B cell (primary cell): ENCODE measurements around the gene LZTS2. TPM values are rescaled to one million over a fixed set of nuclear protein-coding genes. Genes with fewer than 3 reads are reported as not detected.

Experiments used
- ATAC-seq: fragments of 200-7000 bp; cut with Tn5 transposase; one replicate; pipeline ENCODE4 v1.10.0; 2021; ENCODE audit warnings: low read depth, mild to moderate bottlenecking, moderate number of reproducible peaks, moderate library complexity
- CTCF ChIA-PET: fragments of 350-600 bp; sonication (Branson Sonifier 250); formaldehyde crosslinking; loops from one replicate; lab custom pipeline; 2021; ENCODE audit warnings: antibody characterized with exemption, inconsistent platforms; lab: Charles Lee
- POLR2A ChIA-PET: fragments of 350-600 bp; sonication (Branson Sonifier 250); formaldehyde crosslinking; loops from one replicate; lab custom pipeline; 2021; ENCODE audit warnings: antibody characterized with exemption; lab: Charles Lee
- DNase-seq: peaks from one replicate; pipeline ENCODE4 v3.0.0; 2013
- H2AFZ ChIP-seq: 2 replicates; pipeline ENCODE4 v1.6.1; 2012; ENCODE audit warnings: mild to moderate bottlenecking, low read depth, low read length; ENCODE audit not compliant: insufficient read depth, poor library complexity, severe bottlenecking
- H3K27ac ChIP-seq, 2 donors: 1 replicate in 1 of 2; 2 replicates in 1 of 2; pipeline ENCODE4 v1.5.1; 2012 to 2013; ENCODE audit warnings: low read length in 2 of 2, mild to moderate bottlenecking in 2 of 2, moderate library complexity in 1 of 2
- H3K27me3 ChIP-seq, 4 experiments: fragments of 200-600 bp in 1 of 4; sonication (generic) in 1 of 4; replicated peaks in 1 of 4; 1 replicate in 2 of 4; 2 replicates in 2 of 4; pipeline versions ENCODE4 v1.6.1 to v1.7.0; 2013 to 2016; ENCODE audit warnings: low read length in 3 of 4, mild to moderate bottlenecking in 2 of 4, mixed read lengths in 1 of 4, moderate library complexity in 1 of 4; ENCODE audit not compliant: insufficient read depth in 4 of 4, control insufficient read depth in 3 of 4; ENCODE audit errors: control extremely low read depth in 1 of 4
- H3K36me3 ChIP-seq, 2 experiments: replicated peaks in 1 of 2; 1 replicate in 1 of 2; 2 replicates in 1 of 2; pipeline versions ENCODE4 v1.6.1 to v1.7.1; 2013; ENCODE audit warnings: low read length in 1 of 2; ENCODE audit not compliant: insufficient read depth in 2 of 2, control insufficient read depth in 1 of 2; ENCODE audit errors: control extremely low read depth in 1 of 2, extremely low read depth in 1 of 2
- H3K4me1 ChIP-seq, 2 donors: fragments of 200-600 bp in 1 of 2; sonication (generic) in 1 of 2; 1 replicate in 1 of 2; 2 replicates in 1 of 2; pipeline versions ENCODE4 v1.5.1 to v1.6.1; 2013 to 2017; ENCODE audit warnings: low read length in 2 of 2; ENCODE audit not compliant: control insufficient read depth in 2 of 2, insufficient read depth in 2 of 2
- H3K4me2 ChIP-seq: replicated peaks from 2 replicates; pipeline ENCODE3; 2012; ENCODE audit warnings: mild to moderate bottlenecking, low read depth, low read length; ENCODE audit not compliant: poor library complexity, severe bottlenecking
- H3K4me3 ChIP-seq, 5 experiments: fragments of 200-600 bp in 1 of 5; sonication (generic) in 1 of 5; 1 replicate in 3 of 5; 2 replicates in 2 of 5; pipeline versions ENCODE4 v1.5.1 to v1.7.0; 2011 to 2016; ENCODE audit warnings: low read length in 4 of 5, mild to moderate bottlenecking in 4 of 5, low read depth in 2 of 5, control low read depth in 1 of 5, moderate library complexity in 1 of 5; ENCODE audit not compliant: insufficient read depth in 1 of 5; ENCODE audit errors: control extremely low read depth in 1 of 5, extremely low read depth in 1 of 5
- H3K79me2 ChIP-seq: fragments of 200-600 bp; sonication (generic); one replicate; pipeline ENCODE4 v1.6.0; 2016; ENCODE audit warnings: low read length; ENCODE audit not compliant: control insufficient read depth, insufficient read depth
- H3K9ac ChIP-seq: fragments of 200-600 bp; sonication (generic); 2 replicates; pipeline ENCODE4 v1.6.1; 2017; ENCODE audit warnings: mild to moderate bottlenecking, low read length, moderate library complexity
- H3K9me3 ChIP-seq, 3 donors: one replicate each; pipeline versions ENCODE4 v1.6.1 to v1.7.1; 2013; ENCODE audit warnings: low read length in 2 of 3; ENCODE audit not compliant: control insufficient read depth in 2 of 3, insufficient read depth in 1 of 3; ENCODE audit errors: control extremely low read depth in 1 of 3
- H4K20me1 ChIP-seq: 2 replicates; pipeline ENCODE4 v1.6.0; 2012; ENCODE audit warnings: mild to moderate bottlenecking, low read length; ENCODE audit not compliant: insufficient read depth, control insufficient read depth, poor library complexity, severe bottlenecking
- H3K27ac Mint-ChIP-seq: one replicate; pipeline ENCODE4 v1.8.0; 2021; ENCODE audit warnings: mixed read lengths
- H3K27me3 Mint-ChIP-seq: one replicate; pipeline ENCODE4 v1.8.0; 2021; ENCODE audit warnings: mixed read lengths
- H3K4me1 Mint-ChIP-seq: one replicate; pipeline ENCODE4 v1.8.0; 2021; ENCODE audit warnings: mixed read lengths
- H3K4me3 Mint-ChIP-seq: one replicate; pipeline ENCODE4 v1.8.0; 2021; ENCODE audit warnings: mixed read lengths
- H3K9me3 Mint-ChIP-seq: one replicate; pipeline ENCODE4 v1.8.0; 2022; ENCODE audit warnings: mixed read lengths; ENCODE audit not compliant: insufficient read depth
- CTCF ChIP-seq: fragments of 200-600 bp; IDR thresholded peaks from one replicate; pipeline ENCODE4 v1.8.0; 2022; ENCODE audit warnings: antibody characterized with exemption, mild to moderate bottlenecking
- EZH2 ChIP-seq: IDR thresholded peaks from 2 replicates; pipeline ENCODE4 v1.6.1; 2012; ENCODE audit warnings: borderline replicate concordance, low read depth, mild to moderate bottlenecking, moderate library complexity, low read length; ENCODE audit not compliant: insufficient read depth, poor library complexity, severe bottlenecking
- WGBS: methylation state at CpG from one replicate; pipeline ENCODE4 v1.1.5; 2013; ENCODE audit warnings: missing lambda C conversion rate; ENCODE audit not compliant: insufficient coverage; 5-methylcytosine and 5-hydroxymethylcytosine counted together
- intact Hi-C: fragments of 100-400 bp; cut with micrococcal nuclease; formaldehyde crosslinking; loops from one replicate; pipeline ENCODE4 v1.10.0; 2022
- polyA plus RNA-seq: library from polyadenylated mRNA; depleted of rRNA; stranded (reverse); fragments of >200 nt; gene quantifications from 2 replicates; pipeline ENCODE4 v1.2.3, GENCODE V29; 2012
- total RNA-seq, 2 donors: library from RNA; stranded (reverse); fragments of 120-200 nt in 1 of 2; gene quantifications; 1 replicate in 1 of 2; 2 replicates in 1 of 2; pipeline versions ENCODE4 v1.2.3 to v1.2.4, GENCODE V29; 2013 to 2022

LZTS2 gene
- total and polyA plus RNA-seq, 2 donors (not counting 1 experiment from before 2014, with no cell fraction given) = 23.2 to 36.9 TPM

- H2AFZ ChIP-seq = no peak overlapping the region
- intact Hi-C loops = loop anchor here (1.0 to 5.0 kb wide), 4 partner anchors 9 to 311 kb away; partner anchors contain the start of gene BTRC
- DNase-seq (peak; percentile 84), ATAC-seq (peak; percentile 81)
- Mint-ChIP-seq H3K27ac (peak overlapping the region; percentile 50), H3K9me3 (no peaks in the 10 kb centered on the region), H3K4me1 (peaks cover 17% of the 10 kb centered on the region), H3K27me3 (peaks cover 6% of the 10 kb centered on the region), H3K4me3 (peak overlapping the region; percentile 34)
- H3K4me2 ChIP-seq = no peak overlapping the region
- H3K27me3 ChIP-seq = peaks cover 0 to 8% (median 0%) of the 10 kb centered on the region in 4 experiments
- H3K4me1 ChIP-seq = peaks cover 6 to 15% of the 10 kb centered on the region in 2 donors
- TF ChIP-seq EZH2 (no peak), CTCF (peak; percentile 85)
- no peaks in the 10 kb centered on the region for H3K79me2 ChIP-seq
- H3K27ac ChIP-seq = no peak overlapping the region
- no peaks in the 10 kb centered on the region for H3K9me3 ChIP-seq
- peaks cover 0 to 13% of the 10 kb centered on the region in 2 experiments for H3K36me3 ChIP-seq
- no peak overlapping the region for H3K4me3 ChIP-seq
- H3K9ac ChIP-seq = no peak overlapping the region
- no peaks in the 10 kb centered on the region for H4K20me1 ChIP-seq
- CTCF ChIA-PET = interaction anchor here (0.6 to 7.8 kb wide), 19 partner anchors 11 to 1047 kb away, joined by 3 to 306 read pairs (median 4); partner anchors contain the start of genes KAZALD1, PDZD7 and SFXN3
- WGBS = 11% methylated on average over 2 of the region's 6 CpGs
- POLR2A ChIA-PET = interaction anchor here (0.6 to 0.7 kb wide), 3 partner anchors 9 to 425 kb away, joined by 3 to 12 read pairs (median 3); no protein-coding TSS in a partner anchor
Measured at GRCh38 chr10:101041252-101041761, 41.7 kb downstream of the LZTS2 start.

- H3K4me1 ChIP-seq = peaks cover 6 to 15% of the 10 kb centered on the region in 2 donors
- peak overlapping the region; percentile 78 for H3K4me2 ChIP-seq
- TF ChIP-seq EZH2 (no peak), CTCF (no peak)
- peak overlapping the region; percentile 92 for H2AFZ ChIP-seq
- peaks cover 0 to 15% (median 3%) of the 10 kb centered on the region in 4 experiments for H3K27me3 ChIP-seq
- ATAC-seq (no peak), DNase-seq (peak; percentile 15)
- intact Hi-C loops = loop anchor here (1.0 to 5.0 kb wide), 3 partner anchors 8 to 310 kb away; partner anchors contain the start of gene BTRC
- H3K9ac ChIP-seq = peak overlapping the region; percentile 69
- Mint-ChIP-seq H3K27me3 (peaks cover 14% of the 10 kb centered on the region), H3K4me1 (peaks cover 17% of the 10 kb centered on the region), H3K27ac (peak overlapping the region; percentile 32), H3K9me3 (no peaks in the 10 kb centered on the region), H3K4me3 (peak overlapping the region; percentile 100)
- 83% methylated on average over 2 of the region's 4 CpGs for WGBS
- H4K20me1 ChIP-seq = no peaks in the 10 kb centered on the region
- H3K27ac ChIP-seq = no peak overlapping the region
- H3K4me3 ChIP-seq = peak overlapping the region in 1 of 5 experiments; percentile 68
- peaks cover 0 to 8% of the 10 kb centered on the region in 2 experiments for H3K36me3 ChIP-seq
- POLR2A ChIA-PET = interaction anchor here (1.0 to 2.1 kb wide), 3 partner anchors 10 to 20 kb away, joined by 5 to 20 read pairs (median 13); partner anchors contain the start of genes KAZALD1, PDZD7 and SFXN3
- H3K79me2 ChIP-seq = no peaks in the 10 kb centered on the region
- CTCF ChIA-PET = interaction anchor here (1.0 to 7.8 kb wide), 15 partner anchors 7 to 739 kb away, joined by 3 to 306 read pairs (median 5); partner anchors contain the start of genes KAZALD1, PDZD7 and SFXN3
- H3K9me3 ChIP-seq = peaks cover 0 to under 1% (median 0%) of the 10 kb centered on the region in 3 donors
Measured at GRCh38 chr10:101042118-101042517, 42.5 kb downstream of the LZTS2 start.
